HepG2 (cell line): Measurements from ENCODE around the gene GCC1. TPM values are rescaled to one million over a fixed set of nuclear protein-coding genes. Genes with fewer than 3 reads are reported as not detected.

Experiments
- ARHGAP35 ChIP-seq: sonication (generic); formaldehyde crosslinking; IDR thresholded peaks from 2 replicates; pipeline ENCODE4 v1.9.0; 2022; ENCODE audit warnings: mild to moderate bottlenecking, inconsistent platforms, moderate library complexity, missing genetic modification reagents, borderline replicate concordance
- ATF2 ChIP-seq: sonication (generic); formaldehyde crosslinking; IDR thresholded peaks from 2 replicates; pipeline ENCODE4 v1.4.0; 2020; ENCODE audit warnings: missing genetic modification reagents
- BCLAF1 ChIP-seq: fragments of 450-650 bp; IDR thresholded peaks from 2 replicates; pipeline ENCODE4 v1.6.1; 2017; ENCODE audit warnings: mild to moderate bottlenecking
- CEBPG ChIP-seq: IDR thresholded peaks from 2 replicates; pipeline ENCODE4 v1.6.1; 2016
- DMTF1 ChIP-seq: sonication (generic); formaldehyde crosslinking; IDR thresholded peaks from 2 replicates; pipeline ENCODE4 v1.4.0; 2020; ENCODE audit warnings: mild to moderate bottlenecking, missing genetic modification reagents
- FOXJ3 ChIP-seq: sonication (generic); formaldehyde crosslinking; IDR thresholded peaks from 2 replicates; pipeline ENCODE4 v1.4.0; 2020; ENCODE audit warnings: missing genetic modification reagents, mild to moderate bottlenecking, borderline replicate concordance
- HOMEZ ChIP-seq: IDR thresholded peaks from 2 replicates; pipeline ENCODE4 v1.6.1; 2016; ENCODE audit warnings: low read depth
- NR2C2 ChIP-seq: sonication (generic); formaldehyde crosslinking; IDR thresholded peaks from 2 replicates; pipeline ENCODE4 v1.4.0; 2020; ENCODE audit warnings: missing genetic modification reagents, mild to moderate bottlenecking, moderate library complexity, borderline replicate concordance
- NR2F6 ChIP-seq, 2 experiments: IDR thresholded peaks; 2 replicates each; pipeline ENCODE4 v1.6.1; 2016; ENCODE audit warnings: antibody characterized with exemption in 1 of 2, mild to moderate bottlenecking in 1 of 2
- SIX4 ChIP-seq: sonication (generic); formaldehyde crosslinking; IDR thresholded peaks from 2 replicates; pipeline ENCODE4 v1.4.0; 2020; ENCODE audit warnings: missing genetic modification reagents
- SP5 ChIP-seq: IDR thresholded peaks from 2 replicates; pipeline ENCODE4 v1.6.1; 2016; ENCODE audit warnings: low read depth, borderline replicate concordance
- SPEN ChIP-seq: sonication (generic); formaldehyde crosslinking; IDR thresholded peaks from 2 replicates; pipeline ENCODE4 v1.5.1; 2020; ENCODE audit warnings: low read depth, mild to moderate bottlenecking, missing genetic modification reagents
- SRY ChIP-seq: sonication (generic); formaldehyde crosslinking; IDR thresholded peaks from 2 replicates; pipeline ENCODE4 v1.8.0; 2022; ENCODE audit warnings: mild to moderate bottlenecking, missing genetic modification reagents
- TCF7 ChIP-seq: sonication (generic); IDR thresholded peaks from 2 replicates; pipeline ENCODE4 v1.6.1; 2016; ENCODE audit warnings: antibody characterized with exemption, low read depth
- TFDP2 ChIP-seq: sonication (generic); formaldehyde crosslinking; IDR thresholded peaks from 2 replicates; pipeline ENCODE4 v1.4.0; 2020; ENCODE audit warnings: missing genetic modification reagents
- ZBTB33 ChIP-seq: sonication (generic); formaldehyde crosslinking; IDR thresholded peaks from 2 replicates; pipeline ENCODE4 v1.4.0; 2020; ENCODE audit warnings: missing genetic modification reagents
- ZNF160 ChIP-seq: sonication (generic); formaldehyde crosslinking; IDR thresholded peaks from 2 replicates; pipeline ENCODE4 v1.8.0; 2022; ENCODE audit warnings: mild to moderate bottlenecking, inconsistent platforms, missing genetic modification reagents
- ZNF205 ChIP-seq: IDR thresholded peaks from 2 replicates; pipeline ENCODE4 v1.6.1; 2018; ENCODE audit warnings: missing biosample characterization, missing genetic modification reagents
- ZNF660 ChIP-seq: sonication (generic); formaldehyde crosslinking; IDR thresholded peaks from 2 replicates; pipeline ENCODE4 v1.5.1; 2020; ENCODE audit warnings: mild to moderate bottlenecking, low read depth, missing genetic modification reagents, borderline replicate concordance
- polyA plus RNA-seq, 8 experiments: library from polyadenylated mRNA; depleted of rRNA in 3 of 8; stranded (reverse) in 7 of 8; unstranded in 1 of 8; fragments of >200 nt; fragmentation: Illumina TruSeq in 4 of 8; extraction: Trizol in 4 of 8; gene quantifications; 2 replicates each; pipeline versions ENCODE4 v1.2.1 to v1.2.3, GENCODE V29; 2011 to 2016; ENCODE audit warnings: low read depth in 4 of 8, missing spikeins in 1 of 8, mixed read lengths in 1 of 8; ENCODE audit not compliant: insufficient read depth in 1 of 8
- total RNA-seq, 5 experiments: library from RNA; depleted of rRNA; stranded (reverse); fragments of >200 nt; fragmentation: Illumina TruSeq; extraction: Trizol; gene quantifications; 2 replicates each; pipeline ENCODE4 v1.2.3, GENCODE V29; 2016; ENCODE audit warnings: low read depth in 1 of 5

GCC1 gene
- total and polyA plus RNA-seq, 2 of the 13 experiments (the other 11 are each of a cell fraction or from before 2014, with no cell fraction given), result 2.5 to 15.3 TPM

GRCh38 chr7:127582361-127582760 is 3.0 kb downstream of the GCC1 start (continued):
- peak; percentile 26; the same call in 1 of the 2 replicates for TF ChIP-seq SP5 (CRISPR knock-in tag)
- TF ChIP-seq ZNF205 (CRISPR knock-in tag), result no peak
- TF ChIP-seq NR2C2 (CRISPR knock-in tag), result no peak
- 0 out of 2 replicates have a peak, but pooled peaks have one; percentile 51 for TF ChIP-seq SPEN (CRISPR knock-in tag)
- TF ChIP-seq CEBPG, result 0 out of 2 replicates have a peak, but pooled peaks have one; percentile 11
- peak; percentile 74 for TF ChIP-seq ZBTB33 (CRISPR knock-in tag)
- 0 out of 2 replicates have a peak, but pooled peaks have one; percentile 31 for TF ChIP-seq TFDP2 (CRISPR knock-in tag)
- peak; percentile 27; the same call in 1 of the 2 replicates for TF ChIP-seq FOXJ3 (CRISPR knock-in tag)
- TF ChIP-seq ARHGAP35 (CRISPR knock-in tag), result no peak
- TF ChIP-seq NR2F6 (IDR thresholded peaks at IDR 0.05), result no peak
- TF ChIP-seq NR2F6 (CRISPR knock-in tag; IDR thresholded peaks at IDR 0.05), result peak; percentile 74
- TF ChIP-seq SIX4, result no peak
- TF ChIP-seq DMTF1, result no peak
- TF ChIP-seq ZNF660, result no peak
- no peak for TF ChIP-seq BCLAF1
- TF ChIP-seq ZNF160 (CRISPR knock-in tag), result 0 out of 2 replicates have a peak, but pooled peaks have one; percentile 30
- TF ChIP-seq HOMEZ, result no peak
- no peak for TF ChIP-seq TCF7
- peak; percentile 49; the same call in 1 of the 2 replicates for TF ChIP-seq ATF2 (CRISPR knock-in tag)
- no peak for TF ChIP-seq SRY (CRISPR knock-in tag)
